PC-9 (cell line): ENCODE measurements around the gene ZNF384. TPM values are rescaled to one million over a fixed set of nuclear protein-coding genes. Genes with fewer than 3 reads are reported as not detected.

Source experiments
- BruUV-seq: library from RNA; stranded (reverse); fragments of 400-500 nt; replicated peaks from 2 replicates; lab custom pipeline; 2021; lab: Mats Ljungman, UMichigan
- CTCF ChIA-PET: fragments of 300-600 bp; sonication (Branson Sonifier 250); formaldehyde crosslinking; loops from one replicate; lab custom pipeline; 2022; ENCODE audit warnings: antibody characterized with exemption; lab: Charles Lee
- POLR2A ChIA-PET: fragments of 300-600 bp; sonication (Branson Sonifier 250); formaldehyde crosslinking; loops from one replicate; lab custom pipeline; 2022; ENCODE audit warnings: antibody characterized with exemption; ENCODE audit not compliant: unreplicated experiment; lab: Charles Lee
- DNase-seq, 2 experiments: peaks; one replicate each; pipeline versions ENCODE4 v3.0.0 to v3.0.0-alpha.2; 2015 to 2022; ENCODE audit warnings: mixed read lengths in 1 of 2
- H2AFZ ChIP-seq: fragments of 200-600 bp; sonication (generic); 2 replicates; pipeline ENCODE4 v1.8.1; 2017; ENCODE audit warnings: antibody characterized with exemption
- H3F3A ChIP-seq: fragments of 200-600 bp; sonication (generic); 2 replicates; pipeline ENCODE4 v1.8.1; 2017; ENCODE audit warnings: antibody characterized with exemption, mild to moderate bottlenecking, low read depth; ENCODE audit not compliant: insufficient read depth
- H3K27ac ChIP-seq: fragments of 200-600 bp; sonication (generic); 2 replicates; pipeline ENCODE4 v1.6.1; 2016; ENCODE audit warnings: mixed run types
- H3K27me3 ChIP-seq: fragments of 200-600 bp; sonication (generic); 2 replicates; pipeline ENCODE4 v1.6.1; 2016; ENCODE audit warnings: low read depth, mixed run types; ENCODE audit not compliant: insufficient read depth
- H3K36me3 ChIP-seq: fragments of 200-600 bp; sonication (generic); 2 replicates; pipeline ENCODE4 v1.6.1; 2016; ENCODE audit warnings: low read depth, mixed run types
- H3K4me1 ChIP-seq: fragments of 200-600 bp; sonication (generic); replicated peaks from 2 replicates; pipeline ENCODE4 v1.6.1; 2016; ENCODE audit warnings: mixed run types; ENCODE audit not compliant: insufficient read depth
- H3K4me2 ChIP-seq: fragments of 200-600 bp; sonication (generic); 2 replicates; pipeline ENCODE4 v1.6.1; 2017; ENCODE audit warnings: mixed run types
- H3K4me3 ChIP-seq: fragments of 200-600 bp; sonication (generic); 2 replicates; pipeline ENCODE4 v1.6.1; 2016; ENCODE audit warnings: mixed run types
- H3K79me2 ChIP-seq: fragments of 200-600 bp; sonication (generic); 2 replicates; pipeline ENCODE4 v1.6.1; 2017; ENCODE audit warnings: low read depth, mixed run types
- H3K9me2 ChIP-seq: fragments of 200-600 bp; sonication (generic); 2 replicates; pipeline ENCODE4 v1.8.1; 2017; ENCODE audit warnings: mild to moderate bottlenecking; ENCODE audit not compliant: insufficient read depth
- H3K9me3 ChIP-seq: fragments of 200-600 bp; sonication (generic); 2 replicates; pipeline ENCODE4 v1.8.1; 2016; ENCODE audit warnings: low read depth; ENCODE audit not compliant: insufficient read depth
- H4K20me1 ChIP-seq: fragments of 200-600 bp; sonication (generic); 2 replicates; pipeline ENCODE4 v1.8.1; 2017; ENCODE audit not compliant: insufficient read depth
- EZH2 ChIP-seq: fragments of 200-600 bp; sonication (generic); IDR thresholded peaks from 2 replicates; pipeline ENCODE4 v1.8.0; 2017; ENCODE audit warnings: antibody characterized with exemption, low read depth
- intact Hi-C: fragments of 100-400 bp; cut with micrococcal nuclease; formaldehyde crosslinking; loops from one replicate; pipeline ENCODE4 v1.10.0; 2022; ENCODE audit not compliant: unreplicated experiment
- total RNA-seq: library from RNA; stranded (reverse); gene quantifications from 2 replicates; pipeline ENCODE4 v1.2.3, GENCODE V29; 2021
- TF ChIP-seq, protein P1 (sequence below): fragments of 200-600 bp; sonication (generic); conservative IDR thresholded peaks from 2 replicates; pipeline ENCODE4 v1.6.1; 2017; ENCODE audit warnings: mixed run types, antibody characterized with exemption, mild to moderate bottlenecking, moderate library complexity

The ZNF384 gene
- total RNA-seq, 1 experiment from 2014 or later: 106 TPM

DNA sequence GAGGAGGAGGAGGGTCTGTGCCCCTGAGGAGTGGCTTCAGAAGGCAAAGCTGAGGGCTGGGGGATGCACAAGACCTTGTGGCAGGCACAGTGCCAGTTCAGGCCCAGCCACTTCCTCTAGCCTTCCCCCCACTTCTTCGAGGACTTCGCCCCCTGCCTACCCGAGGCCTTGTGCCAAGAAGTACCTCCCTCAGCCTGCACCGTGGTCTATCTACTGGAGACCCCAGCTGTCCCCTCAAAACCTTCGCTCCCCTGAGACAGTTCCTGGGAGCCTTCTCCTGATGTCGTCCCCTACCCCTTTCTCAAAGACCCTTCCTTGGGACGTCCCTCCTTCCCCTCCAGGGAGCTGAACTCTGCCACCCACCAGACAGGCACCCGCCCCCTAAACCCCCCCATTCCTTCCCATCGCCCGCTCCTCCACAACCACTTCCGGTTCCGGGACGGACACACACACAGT lies 604 bp downstream of the ZNF384 start:
- TF ChIP-seq, protein P1, sequence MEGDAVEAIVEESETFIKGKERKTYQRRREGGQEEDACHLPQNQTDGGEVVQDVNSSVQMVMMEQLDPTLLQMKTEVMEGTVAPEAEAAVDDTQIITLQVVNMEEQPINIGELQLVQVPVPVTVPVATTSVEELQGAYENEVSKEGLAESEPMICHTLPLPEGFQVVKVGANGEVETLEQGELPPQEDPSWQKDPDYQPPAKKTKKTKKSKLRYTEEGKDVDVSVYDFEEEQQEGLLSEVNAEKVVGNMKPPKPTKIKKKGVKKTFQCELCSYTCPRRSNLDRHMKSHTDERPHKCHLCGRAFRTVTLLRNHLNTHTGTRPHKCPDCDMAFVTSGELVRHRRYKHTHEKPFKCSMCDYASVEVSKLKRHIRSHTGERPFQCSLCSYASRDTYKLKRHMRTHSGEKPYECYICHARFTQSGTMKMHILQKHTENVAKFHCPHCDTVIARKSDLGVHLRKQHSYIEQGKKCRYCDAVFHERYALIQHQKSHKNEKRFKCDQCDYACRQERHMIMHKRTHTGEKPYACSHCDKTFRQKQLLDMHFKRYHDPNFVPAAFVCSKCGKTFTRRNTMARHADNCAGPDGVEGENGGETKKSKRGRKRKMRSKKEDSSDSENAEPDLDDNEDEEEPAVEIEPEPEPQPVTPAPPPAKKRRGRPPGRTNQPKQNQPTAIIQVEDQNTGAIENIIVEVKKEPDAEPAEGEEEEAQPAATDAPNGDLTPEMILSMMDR: no peak
- no peak for TF ChIP-seq EZH2
- Histone ChIP-seq H3K4me2 (peak overlapping the region; percentile 97), H3F3A (peaks cover 27% of the 10 kb centered on the region), H3K27me3 (no peaks in the 10 kb centered on the region), H3K79me2 (peaks cover 73% of the 10 kb centered on the region), H3K4me3 (peak overlapping the region; percentile 72), H3K9me3 (no peaks in the 10 kb centered on the region), H2AFZ (peak overlapping the region; percentile 81), H3K4me1 (peaks cover 27% of the 10 kb centered on the region), H3K9me2 (no peaks in the 10 kb centered on the region), H3K27ac (peak overlapping the region; percentile 84), H4K20me1 (peaks cover 30% of the 10 kb centered on the region), H3K36me3 (peaks cover 21% of the 10 kb centered on the region)
- no peak for DNase-seq
- BruUV-seq: no TSS peak
- POLR2A ChIA-PET: interaction anchor here (0.6 to 1.8 kb wide), 9 partner anchors 19 to 163 kb away, joined by 4 to 63 read pairs (median 13); partner anchors contain the start of genes COPS7A, MLF2, PTMS and USP5
- intact Hi-C loops: loop anchor here (2.0 to 10.0 kb wide), 8 partner anchors 52 to 276 kb away; partner anchors contain the start of genes MLF2, NOP2 and P3H3
- CTCF ChIA-PET: interaction anchor here (0.5 to 1.2 kb wide), 11 partner anchors 9 to 343 kb away, joined by 3 to 11 read pairs (median 4); partner anchors contain the start of genes MLF2, SPSB2 and USP5

DNA sequence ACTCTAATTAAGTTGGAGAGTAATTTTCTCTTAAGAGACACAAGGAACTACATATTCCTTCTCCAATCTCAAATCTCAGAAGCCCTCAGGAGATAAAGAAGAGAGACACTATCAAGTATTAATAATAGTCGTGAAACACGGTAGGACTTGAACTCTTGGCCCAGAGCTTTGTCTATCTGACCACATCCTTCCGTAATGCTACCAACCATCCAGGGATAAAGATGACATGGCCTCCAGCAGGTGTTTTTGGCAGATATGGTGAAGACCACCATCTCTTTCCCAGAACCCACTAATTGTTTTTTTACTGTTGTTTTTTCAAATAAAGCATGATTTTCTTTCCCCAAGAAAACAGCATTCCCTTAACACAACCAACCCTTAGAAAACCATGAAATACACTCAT lies 3.4 kb downstream of the ZNF384 start:
- Histone ChIP-seq H3K27me3 (no peaks in the 10 kb centered on the region), H3K4me3 (no peak overlapping the region), H3K4me2 (no peak overlapping the region), H3F3A (peaks cover 22% of the 10 kb centered on the region), H3K36me3 (peaks cover 21% of the 10 kb centered on the region), H3K9me3 (no peaks in the 10 kb centered on the region), H2AFZ (no peak overlapping the region), H4K20me1 (peaks cover 51% of the 10 kb centered on the region), H3K4me1 (peaks cover 26% of the 10 kb centered on the region), H3K27ac (no peak overlapping the region), H3K9me2 (no peaks in the 10 kb centered on the region), H3K79me2 (peaks cover 95% of the 10 kb centered on the region)
- ChIA-PET CTCF (no interaction called here), POLR2A (interaction anchor here (0.7 kb wide), 1 partner anchor 22 kb away, joined by 3 read pairs; no protein-coding TSS in a partner anchor)
- intact Hi-C loops: loop anchor here (5.0 to 10.0 kb wide), 4 partner anchors 119 to 279 kb away; partner anchors contain the start of genes NOP2 and P3H3
- no TSS peak for BruUV-seq
- no peak for TF ChIP-seq EZH2
- TF ChIP-seq, protein P1: no peak
- no peak for DNase-seq

DNA sequence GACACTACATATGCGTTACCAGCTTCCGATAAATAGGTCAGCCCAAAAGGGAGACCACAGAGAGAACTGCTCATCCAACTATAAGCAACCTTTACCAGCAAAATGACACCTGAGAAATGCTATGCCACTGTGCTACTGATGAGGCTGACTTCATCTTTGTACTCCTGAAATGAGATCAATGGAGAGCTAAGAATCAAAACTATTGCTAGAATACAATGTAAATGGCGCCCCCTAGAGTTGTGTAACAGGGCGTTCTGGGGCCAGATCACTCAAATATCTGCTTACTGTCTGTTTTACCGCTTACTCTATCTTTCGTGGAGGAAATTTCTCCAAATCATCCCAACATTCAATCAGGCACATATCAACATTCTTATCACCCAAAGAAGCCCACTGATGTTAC lies 4.6 kb downstream of the ZNF384 start:
- H4K20me1 ChIP-seq: peaks cover 62% of the 10 kb centered on the region
- no peak overlapping the region for H2AFZ ChIP-seq
- POLR2A ChIA-PET: interaction anchor here (0.7 kb wide), 1 partner anchor 320 kb away, joined by 4 read pairs; no protein-coding TSS in a partner anchor
- no TSS peak for BruUV-seq
- H3K4me3 ChIP-seq: no peak overlapping the region
- no peak overlapping the region for H3K4me2 ChIP-seq
- DNase-seq: peak in 1 of 2 experiments; percentile 44
- TF ChIP-seq EZH2: no peak
- TF ChIP-seq, protein P1: peak; percentile 77
- H3K4me1 ChIP-seq: peaks cover 19% of the 10 kb centered on the region
- no peak overlapping the region for H3K27ac ChIP-seq
- no peaks in the 10 kb centered on the region for H3K9me2 ChIP-seq
- H3K9me3 ChIP-seq: no peaks in the 10 kb centered on the region
- intact Hi-C loops: loop anchor here (5.0 to 10.0 kb wide), 4 partner anchors 117 to 280 kb away; partner anchors contain the start of genes NOP2 and P3H3
- H3K27me3 ChIP-seq: no peaks in the 10 kb centered on the region
- peaks cover 96% of the 10 kb centered on the region for H3K79me2 ChIP-seq
- CTCF ChIA-PET: interaction anchor here (0.6 to 0.9 kb wide), 6 partner anchors 61 to 168 kb away, joined by 3 to 6 read pairs (median 4); partner anchors contain the start of gene USP5
- peaks cover 31% of the 10 kb centered on the region for H3K36me3 ChIP-seq
- peaks cover 22% of the 10 kb centered on the region for H3F3A ChIP-seq
